ENCODE data around the gene PLCB1. TPM values are rescaled to one million over a fixed set of nuclear protein-coding genes. Genes with fewer than 3 reads are reported as not detected.

Gene PLCB1
- total RNA-seq, 1 experiment from 2014 or later = 6.8 TPM

- CTCF ChIA-PET = no interaction called here
- Histone ChIP-seq H3K4me3 (ENCODE audit: low read depth, low read length, poor library complexity, severe bottlenecking) (no peak overlapping the region), H3K9me3 (ENCODE audit: low read depth, low read length, poor library complexity, severe bottlenecking) (no peaks in the 10 kb centered on the region), H3K4me1 (ENCODE audit: insufficient read depth, low read length, poor library complexity, severe bottlenecking) (peaks cover 11% of the 10 kb centered on the region), H3K27ac (ENCODE audit: low read depth, low read length, poor library complexity, severe bottlenecking) (no peak overlapping the region), H3K27me3 (replicated peaks; ENCODE audit: insufficient read depth, low read depth, low read length, poor library complexity) (no peaks in the 10 kb centered on the region), H3K36me3 (ENCODE audit: insufficient read depth, low read length, poor library complexity, severe bottlenecking) (no peaks in the 10 kb centered on the region)
- no TSS peak for BruUV-seq (replicated peaks)
- TF ChIP-seq CTCF (conservative IDR thresholded peaks at IDR 0.05; ENCODE audit: low read depth, low read length) (no peak), EZH2 (IDR thresholded peaks at IDR 0.05; ENCODE audit: borderline replicate concordance, low read depth, low read length, poor library complexity, severe bottlenecking) (no peak)
- intact Hi-C loops (cut with micrococcal nuclease; ENCODE audit: unreplicated experiment) = no loop called here
- no peak for DNase-seq (ENCODE audit: low spot score)
- POLR2A ChIA-PET (ENCODE audit: low non-redundant PET) = no interaction called here
Measured at GRCh38 chr20:8402798-8403197, 270.7 kb downstream of the PLCB1 start.

- Histone ChIP-seq H3K4me3 (ENCODE audit: low read depth, low read length, poor library complexity, severe bottlenecking) (no peak overlapping the region), H3K27me3 (replicated peaks; ENCODE audit: insufficient read depth, low read depth, low read length, poor library complexity) (no peaks in the 10 kb centered on the region), H3K36me3 (ENCODE audit: insufficient read depth, low read length, poor library complexity, severe bottlenecking) (no peaks in the 10 kb centered on the region), H3K27ac (ENCODE audit: low read depth, low read length, poor library complexity, severe bottlenecking) (no peak overlapping the region), H3K9me3 (ENCODE audit: low read depth, low read length, poor library complexity, severe bottlenecking) (no peaks in the 10 kb centered on the region), H3K4me1 (ENCODE audit: insufficient read depth, low read length, poor library complexity, severe bottlenecking) (peaks cover 5% of the 10 kb centered on the region)
- TF ChIP-seq CTCF (conservative IDR thresholded peaks at IDR 0.05; ENCODE audit: low read depth, low read length) (no peak), EZH2 (IDR thresholded peaks at IDR 0.05; ENCODE audit: borderline replicate concordance, low read depth, low read length, poor library complexity, severe bottlenecking) (no peak)
- ChIA-PET CTCF (no interaction called here), POLR2A (ENCODE audit: low non-redundant PET) (no interaction called here)
- intact Hi-C loops (cut with micrococcal nuclease; ENCODE audit: unreplicated experiment) = no loop called here
- no TSS peak for BruUV-seq (replicated peaks)
- no peak for DNase-seq (ENCODE audit: low spot score)
Measured at GRCh38 chr20:8404912-8405635, 273.0 kb downstream of the PLCB1 start.

- ChIA-PET CTCF (no interaction called here), POLR2A (ENCODE audit: low non-redundant PET) (no interaction called here)
- BruUV-seq (replicated peaks) = no TSS peak
- H3K9me3 ChIP-seq (ENCODE audit: low read depth, low read length, poor library complexity, severe bottlenecking) = no peaks in the 10 kb centered on the region
- H3K4me3 ChIP-seq (ENCODE audit: low read depth, low read length, poor library complexity, severe bottlenecking) = no peak overlapping the region
- no peaks in the 10 kb centered on the region for H3K36me3 ChIP-seq (ENCODE audit: insufficient read depth, low read length, poor library complexity, severe bottlenecking)
- intact Hi-C loops (cut with micrococcal nuclease; ENCODE audit: unreplicated experiment) = no loop called here
- H3K27me3 ChIP-seq (replicated peaks; ENCODE audit: insufficient read depth, low read depth, low read length, poor library complexity) = no peaks in the 10 kb centered on the region
- no peak for DNase-seq (ENCODE audit: low spot score)
- no peaks in the 10 kb centered on the region for H3K4me1 ChIP-seq (ENCODE audit: insufficient read depth, low read length, poor library complexity, severe bottlenecking)
- no peak overlapping the region for H3K27ac ChIP-seq (ENCODE audit: low read depth, low read length, poor library complexity, severe bottlenecking)
- no peak for TF ChIP-seq CTCF (conservative IDR thresholded peaks at IDR 0.05; ENCODE audit: low read depth, low read length)
- no peak for TF ChIP-seq EZH2 (IDR thresholded peaks at IDR 0.05; ENCODE audit: borderline replicate concordance, low read depth, low read length, poor library complexity, severe bottlenecking)
Measured at GRCh38 chr20:8406391-8406790, 274.3 kb downstream of the PLCB1 start.
